Mucosa of rectum (tissue), 2 donors: ENCODE data around the gene CELSR1.

Experiments used
- H3K27ac ChIP-seq, 2 donors: one replicate each; pipeline ENCODE4 v1.7.0; 2013; ENCODE audit warnings: inconsistent platforms in 2 of 2, low read depth in 2 of 2, low read length in 2 of 2
- H3K27me3 ChIP-seq, 2 donors: one replicate each; pipeline ENCODE4 v1.7.0; 2013; ENCODE audit warnings: low read length in 2 of 2; ENCODE audit not compliant: control insufficient read depth in 2 of 2, insufficient read depth in 2 of 2
- H3K36me3 ChIP-seq, 2 donors: one replicate each; pipeline ENCODE4 v1.7.0; 2013; ENCODE audit warnings: low read length in 2 of 2; ENCODE audit not compliant: control insufficient read depth in 2 of 2, insufficient read depth in 2 of 2
- H3K4me1 ChIP-seq, 2 donors: one replicate each; pipeline ENCODE4 v1.7.0; 2013; ENCODE audit warnings: low read length in 2 of 2, mild to moderate bottlenecking in 1 of 2; ENCODE audit not compliant: control insufficient read depth in 2 of 2, insufficient read depth in 2 of 2
- H3K4me3 ChIP-seq, 2 donors: one replicate each; pipeline ENCODE4 v1.7.0; 2013; ENCODE audit warnings: low read length in 2 of 2
- H3K9ac ChIP-seq, 2 donors: one replicate each; pipeline ENCODE4 v1.7.0; 2013; ENCODE audit warnings: low read length in 2 of 2, low read depth in 1 of 2, mild to moderate bottlenecking in 1 of 2
- H3K9me3 ChIP-seq, 2 donors: one replicate each; pipeline ENCODE4 v1.7.0; 2013; ENCODE audit warnings: low read length in 2 of 2; ENCODE audit not compliant: control insufficient read depth in 2 of 2
- donor health status: healthy.
- donor health status: Normal muscosa, but diverticular disease.

The CELSR1 gene

GRCh38 chr22:46540874-46541273 is 3.5 kb upstream of the CELSR1 start:
- Histone ChIP-seq H3K27ac (no peak overlapping the region), H3K36me3 (no peaks in the 10 kb centered on the region), H3K9me3 (no peaks in the 10 kb centered on the region), H3K4me1 (peaks cover 2 to 13% of the 10 kb centered on the region in 2 donors), H3K4me3 (no peak overlapping the region), H3K9ac (no peak overlapping the region), H3K27me3 (peaks cover 8 to 15% of the 10 kb centered on the region in 2 donors)

DNA sequence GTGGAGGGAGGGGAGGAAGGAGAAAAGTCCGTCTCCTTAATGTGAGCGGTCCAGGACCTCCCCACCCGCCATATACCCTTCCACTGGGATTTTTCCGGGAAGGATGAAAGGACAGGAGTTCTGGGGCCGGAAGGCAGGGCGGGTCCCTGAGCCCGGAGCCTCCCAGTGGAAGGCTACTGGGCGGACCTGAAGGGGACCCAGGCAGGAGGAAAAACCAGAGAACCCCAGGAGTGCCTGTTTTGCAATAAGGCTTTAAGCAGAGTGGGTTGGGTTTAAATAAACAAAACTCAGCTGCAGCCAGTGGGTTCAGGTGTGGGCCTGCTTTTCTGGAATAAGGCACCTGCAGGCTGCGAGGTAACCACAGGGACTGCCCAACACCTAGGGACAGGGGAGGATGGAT is 1.7 kb upstream of the CELSR1 start:
- H3K27me3 ChIP-seq, result peaks cover 11 to 20% of the 10 kb centered on the region in 2 donors
- H3K9ac ChIP-seq, result no peak overlapping the region
- H3K4me1 ChIP-seq, result peaks cover 2 to 13% of the 10 kb centered on the region in 2 donors
- no peaks in the 10 kb centered on the region for H3K9me3 ChIP-seq
- H3K4me3 ChIP-seq, result peak overlapping the region in 1 of 2 donors; percentile 7
- H3K36me3 ChIP-seq, result no peaks in the 10 kb centered on the region
- no peak overlapping the region for H3K27ac ChIP-seq

- H3K27ac ChIP-seq, result no peak overlapping the region
- peaks cover 11 to 20% of the 10 kb centered on the region in 2 donors for H3K27me3 ChIP-seq
- no peak overlapping the region for H3K9ac ChIP-seq
- peak overlapping the region; percentile 7 to 23 for H3K4me3 ChIP-seq
- H3K9me3 ChIP-seq, result no peaks in the 10 kb centered on the region
- peaks cover 2 to 13% of the 10 kb centered on the region in 2 donors for H3K4me1 ChIP-seq
- peaks cover 0 to under 1% of the 10 kb centered on the region in 2 donors for H3K36me3 ChIP-seq
Observed at GRCh38 chr22:46538814-46539160, 1.4 kb upstream of the CELSR1 start.

- peaks cover 2 to 13% of the 10 kb centered on the region in 2 donors for H3K4me1 ChIP-seq
- peak overlapping the region in 1 of 2 donors; percentile 43 for H3K9ac ChIP-seq
- H3K4me3 ChIP-seq, result peak overlapping the region; percentile 37 to 38
- H3K9me3 ChIP-seq, result no peaks in the 10 kb centered on the region
- H3K27ac ChIP-seq, result no peak overlapping the region
- peaks cover 11 to 20% of the 10 kb centered on the region in 2 donors for H3K27me3 ChIP-seq
- peaks cover 0 to 4% of the 10 kb centered on the region in 2 donors for H3K36me3 ChIP-seq
Observed at GRCh38 chr22:46537946-46538813, 760 bp upstream of the CELSR1 start.

GRCh38 chr22:46536537-46537224 is 739 bp downstream of the CELSR1 start:
- H3K9ac ChIP-seq, result no peak overlapping the region
- peaks cover 0 to 4% of the 10 kb centered on the region in 2 donors for H3K36me3 ChIP-seq
- H3K27me3 ChIP-seq, result peaks cover 11 to 16% of the 10 kb centered on the region in 2 donors
- H3K4me3 ChIP-seq, result peak overlapping the region in 1 of 2 donors; percentile 39
- no peaks in the 10 kb centered on the region for H3K9me3 ChIP-seq
- peaks cover 2 to 9% of the 10 kb centered on the region in 2 donors for H3K4me1 ChIP-seq
- no peak overlapping the region for H3K27ac ChIP-seq

DNA sequence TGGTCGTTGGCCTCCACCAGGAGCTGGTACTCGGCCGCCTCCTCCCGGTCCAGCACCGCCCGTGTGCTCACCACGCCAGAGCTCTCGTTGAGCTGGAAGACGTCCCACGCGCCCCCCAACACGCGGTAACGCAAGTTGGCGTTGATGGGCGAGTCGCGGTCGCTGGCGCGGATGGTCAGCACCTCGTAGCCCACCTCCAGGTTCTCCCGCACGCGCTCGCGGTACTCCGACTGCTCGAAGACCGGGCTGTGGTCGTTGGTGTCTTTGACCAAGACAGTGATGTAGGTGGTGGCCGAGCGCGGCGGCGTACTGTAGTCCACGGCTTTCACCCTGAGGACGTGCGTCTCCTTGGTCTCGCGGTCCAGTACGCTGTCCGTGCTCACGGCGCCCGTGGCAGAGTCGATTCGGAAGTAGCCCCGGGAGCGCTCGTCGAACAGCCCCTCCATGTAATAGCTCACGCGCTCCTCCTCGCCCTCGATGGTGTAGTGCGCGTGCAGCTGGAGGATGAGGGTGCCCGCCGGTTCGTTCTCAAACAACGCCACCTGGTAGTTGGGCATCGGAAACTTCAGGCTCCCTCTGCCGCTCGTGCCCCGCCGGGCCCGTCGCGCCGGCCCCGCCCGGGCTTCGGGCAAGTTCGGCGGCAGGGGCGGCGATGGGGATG is 1.4 kb downstream of the CELSR1 start:
- no peak overlapping the region for H3K4me3 ChIP-seq
- no peak overlapping the region for H3K27ac ChIP-seq
- H3K9me3 ChIP-seq, result no peaks in the 10 kb centered on the region
- H3K27me3 ChIP-seq, result peaks cover 11 to 14% of the 10 kb centered on the region in 2 donors
- H3K36me3 ChIP-seq, result peaks cover 0 to 4% of the 10 kb centered on the region in 2 donors
- H3K4me1 ChIP-seq, result peaks cover 2 to 9% of the 10 kb centered on the region in 2 donors
- no peak overlapping the region for H3K9ac ChIP-seq

DNA sequence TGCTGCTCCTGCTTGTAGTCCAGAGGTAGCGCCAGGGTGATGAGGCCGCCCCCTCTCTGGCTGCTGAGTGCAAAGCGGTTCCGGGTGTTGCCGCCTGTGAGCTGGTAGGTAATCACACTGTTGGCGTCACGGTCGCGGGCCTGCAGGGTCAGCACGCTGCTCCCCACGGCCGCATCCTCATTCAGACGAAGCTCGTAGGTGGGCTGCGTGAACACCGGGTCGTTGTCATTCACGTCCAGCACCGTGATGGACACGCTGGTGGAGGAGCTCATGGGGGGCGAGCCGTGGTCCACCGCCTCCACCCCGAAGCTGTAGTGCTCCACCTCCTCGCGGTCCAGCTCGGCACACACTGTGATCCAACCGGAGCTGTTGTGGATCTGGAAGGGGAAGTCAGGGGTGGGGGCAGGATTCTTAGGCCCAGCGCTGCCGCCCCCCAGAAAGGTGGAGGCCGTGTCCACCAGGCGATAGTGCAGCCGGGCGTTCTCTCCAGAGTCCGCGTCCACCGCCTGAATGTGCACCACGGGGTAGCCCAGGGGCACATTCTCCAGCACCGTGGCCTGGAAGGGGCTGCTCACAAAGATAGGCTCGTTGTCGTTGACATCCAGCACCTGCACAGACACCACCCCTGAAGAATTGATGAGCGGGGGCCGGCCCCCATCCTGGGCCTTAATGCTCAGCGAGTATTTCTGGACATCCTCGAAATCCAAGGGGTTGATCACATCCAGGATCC is 2.4 kb downstream of the CELSR1 start:
- H3K36me3 ChIP-seq, result peaks cover 0 to 4% of the 10 kb centered on the region in 2 donors

GRCh38 chr22:46534177-46534776 is 3.1 kb downstream of the CELSR1 start:
- H3K27ac ChIP-seq, result no peak overlapping the region
- no peak overlapping the region for H3K9ac ChIP-seq
- peaks cover 0 to 4% of the 10 kb centered on the region in 2 donors for H3K36me3 ChIP-seq
- peaks cover 2 to 13% of the 10 kb centered on the region in 2 donors for H3K4me1 ChIP-seq
- H3K9me3 ChIP-seq, result no peaks in the 10 kb centered on the region
- H3K27me3 ChIP-seq, result peaks cover 8 to 13% of the 10 kb centered on the region in 2 donors
- no peak overlapping the region for H3K4me3 ChIP-seq

More for the DNA sequence above, 2.4 kb downstream of the CELSR1 start:
- peaks cover 11 to 14% of the 10 kb centered on the region in 2 donors for H3K27me3 ChIP-seq
- H3K4me3 ChIP-seq, result no peak overlapping the region
- no peak overlapping the region for H3K9ac ChIP-seq
- H3K27ac ChIP-seq, result no peak overlapping the region
- H3K4me1 ChIP-seq, result peaks cover 2 to 13% of the 10 kb centered on the region in 2 donors
- H3K9me3 ChIP-seq, result no peaks in the 10 kb centered on the region

GRCh38 chr22:46533070-46533833 is 4.2 kb downstream of the CELSR1 start:
- Histone ChIP-seq H3K4me1 (peaks cover 4% of the 10 kb centered on the region in 2 donors), H3K4me3 (no peak overlapping the region), H3K27ac (no peak overlapping the region)

More at GRCh38 chr22:46533070-46533833, 4.2 kb downstream of the CELSR1 start:
- peaks cover 0 to 4% of the 10 kb centered on the region in 2 donors for H3K36me3 ChIP-seq
- no peak overlapping the region for H3K9ac ChIP-seq
- H3K27me3 ChIP-seq, result peaks cover 6 to 8% of the 10 kb centered on the region in 2 donors
- no peaks in the 10 kb centered on the region for H3K9me3 ChIP-seq
